Small intestine (tissue), 7 donors: ENCODE measurements around the gene IGFL3. TPM values are rescaled to one million over a fixed set of nuclear protein-coding genes. Genes with fewer than 3 reads are reported as not detected.
"Not testable (repeated sequence)": the region's sequence is repeated elsewhere in the genome, so short reads cannot be mapped to it uniquely, and the experiment has no call there.

Experiments used
- DNase-seq, 2 donors: peaks; one replicate each; pipeline versions ENCODE4 v3.0.0 to v3.0.0-alpha.2; 2013
- FAIRE-seq: peaks from 2 replicates; lab custom pipeline; 2012; peaks lifted over from hg19 to GRCh38; lab: Jason Lieb, UNC
- H3K27ac ChIP-seq, 3 donors: one replicate each; pipeline ENCODE4 v1.5.1; 2013; ENCODE audit warnings: low read length in 2 of 3, mild to moderate bottlenecking in 2 of 3, control low read depth in 1 of 3, inconsistent platforms in 1 of 3, low read depth in 1 of 3, moderate library complexity in 1 of 3
- H3K27me3 ChIP-seq, 3 donors: one replicate each; pipeline ENCODE4 v1.6.1; 2013; ENCODE audit warnings: low read length in 3 of 3, inconsistent platforms in 1 of 3; ENCODE audit not compliant: control insufficient read depth in 3 of 3, insufficient read depth in 3 of 3
- H3K36me3 ChIP-seq, 3 donors: one replicate each; pipeline ENCODE4 v1.6.1; 2013; ENCODE audit warnings: low read length in 3 of 3, inconsistent platforms in 1 of 3, low read depth in 1 of 3, mild to moderate bottlenecking in 1 of 3, moderate library complexity in 1 of 3; ENCODE audit not compliant: control insufficient read depth in 3 of 3, insufficient read depth in 2 of 3
- H3K4me1 ChIP-seq, 3 donors: one replicate each; pipeline ENCODE4 v1.6.1; 2013; ENCODE audit warnings: low read length in 2 of 3, inconsistent platforms in 1 of 3, low read depth in 1 of 3, mild to moderate bottlenecking in 1 of 3, moderate library complexity in 1 of 3; ENCODE audit not compliant: control insufficient read depth in 3 of 3, insufficient read depth in 2 of 3
- H3K4me3 ChIP-seq, 3 donors: one replicate each; pipeline ENCODE4 v1.5.1; 2013; ENCODE audit warnings: low read length in 3 of 3, control low read depth in 1 of 3, inconsistent platforms in 1 of 3, low read depth in 1 of 3, mild to moderate bottlenecking in 1 of 3, moderate library complexity in 1 of 3
- H3K9me3 ChIP-seq, 2 donors: one replicate each; pipeline ENCODE4 v1.6.1; 2013; ENCODE audit warnings: low read depth in 1 of 2, low read length in 1 of 2; ENCODE audit not compliant: control insufficient read depth in 2 of 2, insufficient read depth in 1 of 2
- WGBS, 3 donors: extraction: QIAGEN DNeasy Blood & Tissue Kit; methylation state at CpG; one replicate each; pipeline ENCODE4 v1.1.7; 2013; 5-methylcytosine and 5-hydroxymethylcytosine counted together
- polyA plus RNA-seq, 4 donors: library from polyadenylated mRNA; stranded (reverse) in 3 of 4; unstranded in 1 of 4; fragments of 200-250 nt in 3 of 4; fragments of 120-200 nt in 1 of 4; gene quantifications; one replicate each; pipeline versions ENCODE4 v1.2.1 to v1.2.3, GENCODE V29; 2013
- donor health status: healthy with polysubstance abuse.
- donor health status: control.
- donor health status: control.
- donor health status: Bipolar disorder and iron deficiency.
- donor health status: healthy.

The IGFL3 gene
- polyA plus RNA-seq, 4 donors = not detected

DNA sequence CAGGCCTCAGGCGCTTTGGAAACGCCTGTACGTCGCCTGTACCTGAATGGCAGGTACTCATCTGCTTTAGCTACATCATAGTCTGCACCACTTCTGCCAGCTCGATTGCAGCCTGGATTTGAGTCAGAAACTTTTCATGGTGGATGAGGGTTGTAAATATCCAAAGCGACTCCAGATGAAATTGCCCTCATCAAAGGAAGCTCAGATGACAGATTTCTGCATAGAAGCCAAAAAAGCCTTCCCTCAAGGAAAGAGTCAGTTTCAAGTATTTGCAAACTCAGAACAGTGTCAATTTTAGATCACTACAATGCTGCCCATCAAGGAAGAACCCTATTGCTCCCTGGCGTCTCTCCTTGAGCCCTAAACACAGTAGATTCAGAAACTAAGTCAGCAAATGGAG lies 44.9 kb downstream of the IGFL3 start:
- WGBS, 3 donors = 72 to 86% (median 75%) methylated on average over 7 of the region's 7 CpGs
- DNase-seq (no peak), FAIRE-seq (no peak)
- Histone ChIP-seq H3K36me3 (no peaks in the 10 kb centered on the region), H3K27me3 (peaks cover 0 to 35% (median 25%) of the 10 kb centered on the region in 3 donors), H3K4me1 (no peaks in the 10 kb centered on the region), H3K27ac (no peak overlapping the region), H3K9me3 (peaks cover 0 to 15% of the 10 kb centered on the region in 2 donors), H3K4me3 (no peak overlapping the region)

DNA sequence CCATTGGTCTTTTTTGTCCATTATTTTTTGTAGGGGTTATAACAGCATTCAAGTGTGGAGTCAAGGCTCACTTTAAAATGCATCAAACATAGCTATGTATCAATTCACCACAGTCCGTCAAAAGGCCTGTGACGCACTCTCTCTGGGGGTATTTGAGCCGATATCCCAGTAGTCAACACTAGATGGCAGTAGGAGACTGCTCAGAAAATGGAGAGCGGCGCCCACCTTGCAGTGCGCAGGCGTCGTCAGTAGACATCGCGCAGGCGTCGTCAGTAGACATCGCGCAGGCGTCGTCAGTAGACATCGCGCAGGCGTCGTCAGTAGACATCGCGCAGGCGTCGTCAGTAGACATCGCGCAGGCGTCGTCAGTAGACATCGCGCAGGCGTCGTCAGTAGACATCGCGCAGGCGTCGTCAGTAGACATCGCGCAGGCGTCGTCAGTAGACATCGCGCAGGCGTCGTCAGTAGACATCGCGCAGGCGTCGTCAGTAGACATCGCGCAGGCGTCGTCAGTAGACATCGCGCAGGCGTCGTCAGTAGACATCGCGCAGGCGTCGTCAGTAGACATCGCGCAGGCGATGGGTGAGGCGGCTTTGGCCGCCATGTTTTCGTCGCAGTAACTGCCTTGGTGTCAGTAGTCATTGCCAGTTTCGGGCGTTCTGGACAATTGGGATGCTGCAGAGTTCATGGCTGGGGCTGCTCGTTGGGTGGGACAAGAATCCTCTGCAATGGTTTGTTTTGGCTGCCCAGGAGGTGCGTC lies 45.7 kb downstream of the IGFL3 start:
- WGBS, 3 donors = 29 to 58% (median 53%) methylated on average over 31 to 43 of the region's 71 CpGs
- not testable (repeated sequence) for H3K36me3 ChIP-seq, FAIRE-seq, H3K4me3 ChIP-seq, H3K4me1 ChIP-seq
- H3K27ac ChIP-seq = peak overlapping the region in 1 of 3 donors; percentile 17
- peaks cover 0 to 16% of the 10 kb centered on the region in 2 donors for H3K9me3 ChIP-seq
- peak in 1 of 2 donors; percentile 70 for DNase-seq
- H3K27me3 ChIP-seq = peaks cover 0 to 39% (median 28%) of the 10 kb centered on the region in 3 donors

DNA sequence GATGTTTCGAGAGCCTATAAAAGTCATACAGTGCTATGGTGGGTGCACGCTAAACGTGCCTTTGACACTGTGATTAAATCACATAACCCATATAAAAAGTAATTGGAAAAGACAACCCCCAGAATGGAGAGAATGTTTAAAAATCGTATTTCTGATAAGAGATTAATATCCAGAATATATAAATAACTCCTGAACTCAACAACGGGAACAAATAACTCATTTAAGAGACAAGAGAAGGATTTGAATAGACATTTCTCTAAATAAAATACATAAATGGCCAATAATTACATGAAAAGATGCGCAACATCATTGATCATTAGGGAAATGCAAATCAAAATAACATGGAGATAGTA lies 46.7 kb downstream of the IGFL3 start:
- WGBS, 3 donors = 19 to 20% (median 20%) methylated on average over 6 of the region's 6 CpGs
- H3K36me3 ChIP-seq = no peaks in the 10 kb centered on the region
- H3K4me1 ChIP-seq = no peaks in the 10 kb centered on the region
- no peak for FAIRE-seq
- H3K27ac ChIP-seq = no peak overlapping the region
- DNase-seq = no peak
- H3K27me3 ChIP-seq = peaks cover 0 to 39% (median 28%) of the 10 kb centered on the region in 3 donors
- H3K4me3 ChIP-seq = no peak overlapping the region
- peaks cover 0 to 16% of the 10 kb centered on the region in 2 donors for H3K9me3 ChIP-seq

DNA sequence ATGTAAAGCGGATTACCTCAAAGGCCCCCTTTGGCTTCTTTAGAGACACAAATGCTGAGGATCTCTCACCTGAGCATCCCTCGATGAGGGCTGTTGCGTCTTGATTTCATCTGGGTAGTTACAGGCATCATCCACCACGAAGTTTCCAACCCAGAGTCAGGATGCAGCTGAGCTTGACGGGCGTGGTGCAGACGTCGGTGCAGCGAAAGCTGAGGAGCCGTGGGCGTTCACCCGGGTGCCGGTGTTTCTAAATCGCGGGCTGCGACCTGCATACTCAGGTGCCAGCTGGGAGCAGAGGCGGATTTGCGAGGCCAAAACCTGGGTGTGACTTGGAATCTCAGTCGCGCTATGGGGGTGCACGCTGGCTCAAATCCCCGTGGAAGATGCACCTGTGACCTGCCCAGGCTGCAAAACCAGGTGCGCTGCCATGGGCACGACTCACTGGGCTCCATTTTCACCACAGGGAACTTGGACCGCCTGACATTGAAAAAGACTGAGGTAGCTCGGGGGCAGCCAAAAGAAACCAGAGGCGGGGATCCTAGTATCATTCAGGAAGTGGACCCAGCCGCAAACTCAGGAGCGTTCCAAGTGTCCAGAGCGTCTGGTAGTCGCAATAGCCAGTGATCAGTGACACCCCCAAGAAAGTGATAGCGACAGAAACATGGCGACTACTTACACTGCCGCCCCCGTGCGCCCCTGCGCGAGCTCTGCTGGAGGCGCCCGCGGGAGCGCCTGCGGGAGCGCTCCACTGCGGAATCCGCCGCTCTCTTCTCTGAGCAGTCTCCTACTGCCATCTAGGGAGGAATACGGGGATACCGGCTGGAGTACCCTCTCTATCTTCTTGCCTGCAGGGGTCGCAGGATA lies 47.3 kb downstream of the IGFL3 start:
- H3K27me3 ChIP-seq = peaks cover 0 to 39% (median 30%) of the 10 kb centered on the region in 3 donors
- no peaks in the 10 kb centered on the region for H3K36me3 ChIP-seq
- peak; percentile 64 to 77 for DNase-seq
- H3K4me3 ChIP-seq = no peak overlapping the region
- H3K27ac ChIP-seq = no peak overlapping the region
- no peaks in the 10 kb centered on the region for H3K4me1 ChIP-seq
- 3 to 4% (median 4%) methylated on average over 50 of the region's 50 CpGs for WGBS, 3 donors
- peaks cover 0 to 16% of the 10 kb centered on the region in 2 donors for H3K9me3 ChIP-seq
- no peak for FAIRE-seq

DNA sequence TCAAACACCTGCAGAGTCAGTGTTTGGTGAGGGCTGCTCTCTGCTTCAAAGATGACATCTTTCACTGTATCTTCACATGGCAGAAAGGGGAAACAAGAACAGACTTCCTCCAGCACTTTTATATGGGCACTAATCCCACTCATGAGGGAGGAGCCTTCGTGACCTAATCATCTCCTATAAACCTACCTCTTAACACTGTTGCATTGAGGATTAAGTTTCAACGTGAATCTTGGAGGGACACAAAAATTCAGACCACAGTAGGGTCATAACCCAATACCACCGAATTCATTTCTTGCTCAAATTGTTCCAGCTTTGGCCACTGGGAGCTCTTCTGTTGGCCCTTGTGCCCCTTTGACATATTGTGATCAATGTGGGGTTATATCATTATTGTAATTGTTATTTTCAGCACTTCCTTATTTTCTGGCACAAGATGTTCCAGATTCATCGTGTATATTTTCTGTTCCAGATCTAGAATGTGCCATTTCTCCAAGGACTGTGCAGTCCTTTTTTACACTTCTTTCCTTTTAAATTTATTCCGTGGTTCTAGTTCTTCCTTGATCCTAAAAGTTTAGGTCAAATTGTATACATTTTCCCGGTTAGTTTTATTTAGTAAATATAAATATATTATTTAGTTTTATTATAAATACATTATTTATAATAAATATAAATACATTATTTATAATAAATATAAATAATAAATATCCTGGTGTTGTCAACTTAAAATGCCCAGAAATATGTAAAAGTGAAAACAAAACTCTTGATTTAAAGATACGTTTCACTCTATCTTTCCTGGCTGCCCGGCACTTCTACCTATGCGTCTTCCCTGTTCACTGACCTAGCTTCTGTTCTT lies 48.2 kb downstream of the IGFL3 start:
- Histone ChIP-seq H3K27ac (no peak overlapping the region), H3K4me3 (no peak overlapping the region), H3K36me3 (no peaks in the 10 kb centered on the region), H3K27me3 (peaks cover 0 to 39% (median 30%) of the 10 kb centered on the region in 3 donors), H3K9me3 (peaks cover 0 to 16% of the 10 kb centered on the region in 2 donors), H3K4me1 (no peaks in the 10 kb centered on the region)
- DNase-seq = no peak
- no peak for FAIRE-seq
- WGBS, 3 donors = 22 to 38% (median 32%) methylated on average over 9 of the region's 9 CpGs

DNA sequence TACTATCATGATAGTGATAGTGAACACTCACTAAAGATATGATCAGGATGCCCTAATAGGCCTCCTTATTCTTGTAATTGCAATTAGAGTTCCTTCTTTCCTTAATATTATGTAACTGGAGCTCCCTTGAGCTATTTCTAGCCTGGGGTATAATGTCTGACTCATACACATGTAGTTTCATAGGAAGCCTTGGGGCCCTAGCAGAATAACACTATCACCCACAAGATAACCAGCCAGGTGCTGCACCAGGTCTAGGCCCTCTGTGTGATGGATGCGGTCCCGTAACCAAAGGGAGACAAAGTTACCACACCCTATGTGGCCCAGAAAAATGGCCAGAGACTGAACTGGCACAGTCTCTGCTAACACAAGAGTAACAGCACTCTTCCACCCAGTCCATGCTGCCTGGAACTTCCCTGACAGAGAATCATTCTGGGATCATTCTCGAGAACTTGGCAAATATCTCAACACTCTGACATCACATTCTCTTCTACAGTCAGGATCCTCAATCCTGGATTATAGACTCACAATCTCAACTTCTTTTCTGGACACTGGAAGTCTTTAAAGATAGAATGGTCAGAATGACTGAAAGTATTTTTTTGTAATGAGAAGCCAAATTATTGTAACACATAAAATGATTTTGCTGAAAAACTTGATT lies 51.1 kb downstream of the IGFL3 start:
- no peak for FAIRE-seq
- Histone ChIP-seq H3K27me3 (peaks cover 0 to 34% (median 22%) of the 10 kb centered on the region in 3 donors), H3K4me3 (no peak overlapping the region), H3K9me3 (peaks cover 0 to 5% of the 10 kb centered on the region in 2 donors), H3K36me3 (no peaks in the 10 kb centered on the region), H3K4me1 (peaks cover 0 to 4% (median 0%) of the 10 kb centered on the region in 3 donors), H3K27ac (no peak overlapping the region)
- WGBS, 3 donors = 79 to 88% (median 82%) methylated on average over 3 of the region's 3 CpGs
- DNase-seq = no peak
